HG02642 (cell line): Measurements from ENCODE around the gene B4GAT1.
"Not testable (repeated sequence)": the region's sequence is repeated elsewhere in the genome, so short reads cannot be mapped to it uniquely, and the experiment has no call there.

Source experiments
- ATAC-seq: cut with Tn5 transposase; IDR thresholded peaks from one replicate; pipeline ENCODE4 v1.9.1; 2021; ENCODE audit warnings: mild to moderate bottlenecking; ENCODE audit not compliant: unreplicated experiment, poor library complexity

Gene B4GAT1

DNA sequence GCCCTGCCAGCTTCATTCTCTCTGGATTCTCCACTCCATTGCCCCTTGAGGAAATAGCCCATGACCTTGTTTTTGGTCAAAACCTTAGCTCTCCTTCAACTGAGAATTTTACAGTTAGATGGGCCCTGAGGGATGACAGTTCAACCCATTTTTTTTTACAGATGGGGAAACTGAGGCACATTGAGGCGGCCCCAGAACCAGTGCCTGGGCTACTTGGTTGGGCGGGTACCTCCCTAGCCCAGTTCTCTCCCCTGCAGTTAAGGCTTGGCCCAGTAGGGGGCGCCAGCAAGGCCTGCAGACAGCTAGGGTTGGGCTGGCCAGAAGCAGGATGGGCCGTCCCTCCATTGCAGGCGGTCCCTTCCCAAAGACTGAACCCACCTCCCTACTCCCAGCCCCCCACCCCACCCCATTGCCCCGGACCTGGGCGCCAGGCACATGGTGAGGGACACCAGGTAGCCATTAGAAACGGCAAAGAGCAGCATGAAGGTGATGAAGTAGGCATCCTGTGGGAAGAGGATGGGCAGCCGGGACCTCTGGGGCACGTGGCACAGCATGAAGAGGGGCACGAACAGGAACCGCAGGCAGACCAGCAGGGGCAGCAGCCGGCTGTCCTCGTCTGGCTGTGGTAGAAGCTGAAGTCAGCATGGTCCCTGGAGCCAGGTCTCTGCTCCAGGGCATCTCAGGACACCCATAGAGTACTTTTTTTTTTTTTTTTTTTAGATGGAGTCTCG, 16.5 kb upstream of the B4GAT1 start:
- no peak for ATAC-seq

DNA sequence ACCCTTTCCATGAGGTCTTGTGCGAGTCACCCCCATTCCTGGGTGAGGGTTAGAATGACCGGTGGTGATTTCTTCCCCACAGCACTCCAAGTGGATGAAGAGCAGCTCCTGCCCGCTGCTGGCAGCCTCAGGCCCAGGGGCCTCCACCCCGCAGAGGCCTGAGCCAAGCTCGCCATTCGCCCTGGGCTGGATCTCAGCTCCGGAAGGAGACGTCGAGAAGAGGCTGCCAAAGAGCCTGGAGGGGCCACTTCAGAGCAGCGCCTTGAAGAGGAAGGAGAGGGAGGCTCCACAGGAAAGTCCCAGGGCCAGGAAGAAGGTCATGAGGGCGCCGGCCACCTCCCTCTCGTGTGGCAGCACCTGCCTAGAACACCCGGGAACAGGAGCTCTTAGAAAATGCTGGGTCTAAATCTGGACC, 15.8 kb upstream of the B4GAT1 start:
- ATAC-seq = no peak

DNA sequence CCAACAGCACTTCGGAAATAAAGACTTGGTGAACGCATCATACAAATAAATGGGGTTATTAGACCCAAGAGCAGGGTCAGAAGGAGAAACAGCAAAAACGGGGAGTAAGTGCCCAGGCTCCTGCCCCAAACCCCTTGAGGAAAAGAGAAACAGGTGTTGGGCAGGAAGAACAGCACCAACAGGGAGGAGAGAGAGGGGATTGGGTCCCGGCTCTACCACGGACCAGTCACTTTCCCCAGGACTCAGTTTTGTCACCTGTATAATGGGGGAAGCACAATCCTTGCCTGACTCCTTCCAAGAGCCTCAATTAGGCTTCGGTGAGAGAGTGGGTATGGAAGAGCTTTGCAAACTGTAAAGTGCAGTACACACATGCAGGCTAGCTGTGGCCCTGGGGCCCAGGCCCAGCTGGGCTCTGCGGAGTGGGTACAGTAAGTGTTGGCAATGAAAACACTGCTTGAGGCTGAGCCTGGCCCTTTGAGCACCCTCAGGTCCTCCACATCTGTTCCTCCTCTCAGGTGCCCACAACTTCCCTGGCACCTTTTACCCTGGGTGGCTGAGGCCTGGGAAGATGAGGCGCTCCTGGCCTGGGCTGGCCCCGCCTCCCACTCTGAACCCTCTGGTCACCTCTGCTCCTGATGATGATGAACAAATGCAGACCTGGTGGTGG, 15.2 kb upstream of the B4GAT1 start:
- ATAC-seq = no peak

DNA sequence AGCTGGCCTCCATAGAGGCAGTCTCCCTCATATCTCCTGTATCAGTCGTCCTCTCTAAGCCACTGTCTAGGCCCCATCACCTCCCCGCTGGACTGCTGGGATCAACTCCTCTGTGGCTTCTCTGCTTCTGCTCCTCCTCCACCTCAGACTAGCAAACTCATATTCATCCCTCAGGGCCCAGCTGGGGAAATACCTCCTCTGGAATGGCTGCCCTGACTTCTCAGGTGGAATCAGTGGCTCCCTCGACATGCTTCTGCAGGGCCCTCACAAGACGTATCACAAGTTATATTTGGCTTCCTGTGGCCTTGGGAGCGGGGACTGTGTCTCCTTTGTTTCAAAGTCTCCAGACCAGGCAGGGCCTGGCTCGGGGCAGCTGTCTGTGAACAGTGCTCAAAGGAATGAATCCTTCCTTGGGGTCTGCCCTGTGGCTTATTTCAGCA, 14.1 kb upstream of the B4GAT1 start:
- no peak for ATAC-seq

DNA sequence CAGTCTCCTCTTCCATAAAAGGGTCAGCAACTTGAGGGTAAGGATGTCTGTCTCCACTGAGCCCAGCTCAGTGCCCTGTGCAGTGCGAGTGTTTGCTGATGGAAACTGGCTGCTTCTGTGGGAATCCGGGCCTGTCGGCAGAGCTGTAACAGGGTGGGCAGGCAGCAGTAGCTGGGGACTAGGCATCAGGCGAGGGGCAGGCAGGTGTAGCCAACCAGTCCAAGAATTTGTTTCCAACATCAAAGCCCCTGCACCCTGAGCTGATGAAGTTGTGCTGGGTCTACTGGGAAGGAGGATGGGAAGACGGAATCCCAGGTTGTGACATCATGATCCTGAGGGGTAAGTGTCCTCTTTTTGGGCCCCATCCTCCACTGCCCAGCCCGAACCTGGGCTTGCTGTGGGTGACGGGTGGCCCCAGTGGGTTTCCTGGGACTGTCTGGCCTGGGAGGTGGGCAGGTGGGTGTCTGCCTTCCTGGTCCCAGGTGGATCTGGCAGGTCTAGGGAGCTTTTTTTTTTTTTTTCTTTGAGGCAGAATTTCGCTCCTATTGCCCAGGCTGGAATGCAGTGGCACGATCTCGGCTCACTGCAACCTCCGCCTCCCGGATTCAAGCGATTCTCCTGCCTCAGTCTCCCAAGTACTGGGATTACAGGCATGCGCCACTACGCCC, 13.1 kb upstream of the B4GAT1 start:
- no peak for ATAC-seq

DNA sequence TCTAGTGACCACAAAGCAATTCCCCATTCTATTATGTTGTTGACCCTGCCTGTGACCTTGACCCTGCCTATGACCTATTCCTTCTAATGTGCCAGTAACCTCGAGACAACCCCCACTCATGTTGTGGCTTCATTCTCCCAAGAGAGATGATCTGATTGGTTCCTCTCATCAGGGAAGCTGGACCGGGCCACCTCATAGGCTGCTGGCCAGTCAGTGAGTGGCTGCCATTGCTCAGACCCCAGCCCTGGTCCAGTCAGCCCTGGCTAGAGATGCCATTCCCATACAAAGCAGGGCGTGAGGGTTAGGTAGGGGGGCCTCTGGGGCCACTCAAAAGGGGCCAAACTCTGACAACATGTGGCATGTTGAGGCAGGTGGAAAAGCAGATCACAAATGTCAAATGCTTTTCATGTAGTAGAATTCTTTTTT, 12.2 kb upstream of the B4GAT1 start:
- ATAC-seq = no peak

DNA sequence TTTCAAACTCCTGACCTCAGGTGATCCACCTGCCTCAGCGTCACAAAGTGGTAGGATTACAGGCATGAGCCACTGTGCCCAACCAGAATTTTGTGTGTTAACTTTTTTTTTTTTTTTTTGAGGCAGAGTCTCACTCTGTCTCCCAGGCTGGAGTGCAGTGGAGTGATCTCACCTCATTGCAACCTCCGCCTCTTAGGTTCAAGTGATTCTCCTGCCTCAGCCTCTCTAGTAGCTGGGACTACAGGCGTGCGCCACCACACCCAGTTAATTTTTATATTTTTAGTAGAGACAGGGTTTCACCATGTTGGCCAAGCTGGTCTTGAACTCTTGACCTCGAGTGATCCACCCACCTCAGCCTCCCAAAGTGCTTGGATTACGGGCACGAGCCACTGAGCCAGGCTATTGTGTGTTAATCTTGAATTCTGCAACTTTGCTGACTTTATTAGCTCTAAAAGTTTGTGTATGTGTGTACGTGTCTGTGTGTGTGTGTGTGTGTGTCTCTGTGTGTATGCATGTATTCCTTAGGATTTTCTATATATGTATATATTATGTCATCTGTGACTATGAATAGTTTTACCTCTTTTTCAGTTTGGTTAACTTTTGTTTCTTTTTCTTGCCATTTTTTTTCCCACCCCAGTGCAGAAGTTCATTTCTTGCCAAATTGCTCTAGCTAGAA, 3.3 kb upstream of the B4GAT1 start:
- ATAC-seq = not testable (repeated sequence)

DNA sequence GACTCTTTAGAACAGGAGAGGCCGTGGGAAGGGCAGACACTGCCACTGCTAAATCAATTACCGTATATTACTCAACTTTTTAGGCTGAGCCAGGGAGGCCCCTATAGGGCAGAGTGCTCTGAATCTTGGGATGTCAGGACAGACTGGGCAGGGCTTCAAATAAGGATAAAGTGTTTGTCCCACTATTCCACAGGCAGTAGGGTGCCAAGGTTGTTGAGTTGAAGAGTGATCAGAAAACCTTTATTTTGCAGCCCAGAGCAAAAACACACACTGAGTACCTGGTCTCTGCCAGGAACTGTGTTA, 1.6 kb upstream of the B4GAT1 start:
- no peak for ATAC-seq

DNA sequence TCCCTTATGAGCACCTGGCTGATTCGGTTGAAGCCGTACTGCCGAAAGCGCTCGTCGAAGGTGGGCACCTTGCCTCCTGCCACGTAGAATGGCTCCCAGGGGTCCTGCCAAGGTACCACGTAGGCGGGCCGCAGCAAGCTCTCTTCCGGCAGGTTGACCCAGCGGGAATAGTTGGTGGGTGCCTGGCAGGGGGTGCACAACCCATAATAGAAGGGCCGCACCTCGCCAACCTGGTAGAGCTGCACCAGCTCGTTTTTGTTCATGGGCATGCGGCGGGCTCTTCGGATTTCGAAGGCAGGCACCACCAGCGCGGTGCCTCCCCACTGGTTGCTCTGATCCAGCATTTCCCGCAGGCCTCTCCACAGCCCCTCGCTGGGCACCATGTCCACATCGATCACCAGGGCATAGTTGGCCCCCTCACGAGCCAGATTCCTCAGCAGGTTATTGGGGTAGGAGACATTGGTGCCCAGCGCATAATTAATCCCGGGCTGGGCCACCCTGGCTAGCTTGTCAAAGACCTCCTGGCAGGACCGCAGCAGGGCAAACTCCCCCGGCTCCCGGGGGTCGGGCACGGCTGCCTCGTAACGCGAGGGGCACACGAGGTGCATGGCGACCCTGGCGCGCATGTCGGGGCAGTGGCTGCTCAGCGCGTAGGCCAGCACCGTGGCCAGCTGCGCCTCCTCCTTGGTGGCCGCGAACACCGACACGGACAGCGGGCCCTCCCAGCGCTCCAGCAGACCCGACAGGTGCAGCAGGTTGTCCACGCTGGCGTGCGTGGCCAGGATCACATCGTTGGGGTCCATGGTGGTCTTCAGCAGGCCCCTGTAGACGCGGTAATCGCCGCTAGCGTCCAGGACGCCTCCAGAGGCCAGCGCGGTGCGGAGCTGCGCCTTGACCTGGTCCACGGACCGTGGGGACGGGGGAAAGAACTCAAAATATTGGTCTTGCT, 679 bp downstream of the B4GAT1 start:
- ATAC-seq = no peak

DNA sequence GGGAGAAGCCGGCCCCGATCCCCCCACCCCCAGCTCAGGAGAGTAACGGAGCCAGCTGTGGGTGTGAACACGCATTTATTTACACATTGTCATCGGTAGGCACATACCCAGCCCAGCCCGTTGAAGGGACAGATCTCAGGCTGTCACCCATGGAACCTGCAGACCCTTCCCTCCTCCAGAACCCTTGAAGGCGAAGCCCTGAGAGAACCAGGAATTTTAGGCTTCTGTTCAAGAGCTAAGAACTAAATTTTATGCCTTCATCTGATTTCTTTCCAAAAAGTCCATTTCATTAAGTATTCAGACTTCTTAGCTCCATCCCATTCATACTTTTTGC, 2.1 kb downstream of the B4GAT1 start:
- no peak for ATAC-seq

DNA sequence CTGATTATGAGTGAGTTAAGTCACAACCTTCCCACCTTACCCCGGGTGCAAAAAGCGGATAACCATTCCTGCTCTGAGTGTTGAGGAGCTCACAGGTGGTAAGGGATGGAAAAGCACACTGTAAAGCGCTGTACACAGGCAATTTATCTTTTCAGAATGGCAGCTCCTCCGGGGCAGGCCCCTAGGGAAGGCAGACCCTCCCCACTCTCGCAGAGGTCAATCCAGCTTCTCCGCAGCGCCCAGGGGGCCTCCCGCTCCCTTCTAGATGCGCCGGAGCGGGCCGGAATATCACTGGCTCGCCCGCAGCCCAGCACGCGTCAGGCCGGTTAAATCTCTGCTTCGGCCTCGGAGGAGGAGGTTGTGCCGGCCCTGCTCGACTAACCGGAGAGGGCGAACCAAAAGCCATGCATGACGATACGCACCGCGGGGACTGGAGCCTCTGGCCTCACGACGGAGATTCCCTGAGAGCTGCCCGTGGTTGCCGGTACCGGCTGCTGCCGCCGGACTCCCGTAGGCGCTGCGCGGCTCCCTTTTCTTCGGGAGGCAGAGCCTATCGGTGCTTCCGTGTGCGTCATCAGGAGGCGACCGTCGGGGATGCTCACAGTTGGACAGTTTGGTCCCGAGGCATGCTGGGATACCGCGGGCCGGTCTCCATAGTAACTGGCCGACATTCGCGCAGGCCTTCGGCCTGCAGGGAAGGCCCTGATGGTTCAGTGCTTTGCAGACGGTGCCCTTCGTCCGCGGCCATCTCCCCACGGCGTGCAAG, 2.7 kb downstream of the B4GAT1 start, which contains the start of gene BRMS1:
Gene BRMS1, minus strand, starts transcription at position 555 of the 766 bp plus-strand sequence. CDS start 2,870 bp downstream, outside the sequence.
- peak; percentile 70 for ATAC-seq

DNA sequence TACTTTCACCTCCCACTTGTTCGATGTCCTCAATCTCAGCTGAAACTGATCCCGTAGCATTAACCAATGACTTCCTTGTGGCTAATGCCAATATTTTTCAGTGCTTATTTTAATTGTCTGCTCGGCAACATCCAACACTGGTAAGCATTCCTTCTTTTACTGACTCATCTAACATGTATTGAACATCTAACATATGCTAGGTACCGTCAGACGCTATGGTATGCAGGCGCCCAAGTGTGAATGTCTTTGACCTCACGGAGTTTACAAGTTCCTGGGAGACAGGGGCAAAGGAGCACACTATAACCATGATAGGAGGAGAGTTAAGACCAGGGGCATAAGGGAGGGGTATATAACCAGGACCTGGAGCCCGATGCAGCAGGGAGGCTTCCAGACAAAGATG, 4.3 kb downstream of the B4GAT1 start:
- no peak for ATAC-seq

DNA sequence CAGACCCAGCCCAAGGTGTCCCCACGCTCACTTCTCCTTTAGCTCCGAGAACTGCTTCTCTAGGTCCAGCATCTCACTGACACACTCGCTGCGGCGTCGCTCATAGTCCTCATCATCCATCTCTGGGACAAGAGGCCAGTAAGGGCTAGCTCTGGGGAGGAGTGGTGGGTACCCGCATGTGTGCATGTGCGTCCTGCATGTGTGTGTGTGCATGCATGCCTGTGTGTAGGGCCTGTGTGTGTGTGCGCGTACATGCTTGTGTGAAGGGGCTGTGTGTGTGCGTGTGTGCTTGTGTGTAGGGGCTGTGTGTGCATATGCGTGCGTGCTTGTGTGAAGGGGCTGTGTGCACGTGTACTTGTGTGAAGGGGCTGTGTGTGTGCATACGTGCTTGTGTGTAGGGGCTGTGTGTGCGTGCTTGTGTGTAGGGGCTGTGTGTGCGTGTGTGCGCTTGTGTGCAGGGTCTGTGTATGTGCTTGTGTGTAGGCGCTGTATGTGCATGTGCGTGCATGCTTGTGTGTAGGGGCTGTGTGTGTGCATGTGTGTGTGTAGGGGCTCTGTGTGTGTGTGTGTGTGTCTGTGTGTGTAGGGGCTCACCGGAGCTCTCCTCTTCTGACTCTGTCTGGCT, 5.8 kb downstream of the B4GAT1 start:
- no peak for ATAC-seq

DNA sequence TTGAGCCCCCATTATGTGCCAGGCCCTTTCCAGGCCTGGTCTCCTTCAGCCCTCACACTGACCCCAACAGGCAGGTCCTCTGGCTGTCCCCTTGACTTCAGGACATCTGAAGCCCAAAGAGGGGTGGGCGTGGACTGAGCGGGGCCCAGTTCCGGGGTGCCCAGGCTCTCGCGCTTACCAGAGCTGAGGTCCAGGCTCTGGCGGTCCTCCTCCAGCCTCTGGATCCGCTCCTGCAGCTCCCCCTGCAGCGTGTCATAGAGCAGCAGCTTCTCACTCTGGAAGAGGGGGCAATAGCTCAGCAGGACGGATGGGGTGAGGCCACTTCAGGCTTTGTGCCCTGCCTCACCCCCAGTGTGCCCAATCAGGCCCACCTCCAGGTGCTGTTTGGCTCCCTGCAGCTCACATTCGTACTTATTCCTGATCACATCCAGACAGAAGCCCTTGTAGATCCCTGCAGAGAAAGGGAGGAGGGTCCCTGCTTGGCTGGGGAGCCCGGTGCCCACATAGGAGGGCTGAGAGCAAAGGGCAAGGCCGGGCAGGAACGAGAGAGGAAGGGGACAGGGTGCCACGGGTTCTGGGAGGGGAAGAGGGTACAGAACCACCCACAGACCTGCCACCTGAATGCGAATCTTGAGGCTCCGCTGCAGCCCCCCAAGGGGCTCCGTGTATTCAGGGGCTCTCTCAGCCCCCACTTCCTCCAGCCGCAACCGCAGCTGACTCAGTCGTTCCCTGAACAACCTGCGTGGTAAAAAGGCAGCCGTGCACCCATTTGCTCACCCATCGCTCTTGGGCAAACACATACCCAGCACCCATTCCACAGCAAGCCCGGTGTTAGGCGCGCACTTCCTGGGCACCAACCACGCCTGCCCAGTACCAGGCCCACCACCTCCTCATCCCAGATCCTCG, 6.6 kb downstream of the B4GAT1 start:
- ATAC-seq = no peak

DNA sequence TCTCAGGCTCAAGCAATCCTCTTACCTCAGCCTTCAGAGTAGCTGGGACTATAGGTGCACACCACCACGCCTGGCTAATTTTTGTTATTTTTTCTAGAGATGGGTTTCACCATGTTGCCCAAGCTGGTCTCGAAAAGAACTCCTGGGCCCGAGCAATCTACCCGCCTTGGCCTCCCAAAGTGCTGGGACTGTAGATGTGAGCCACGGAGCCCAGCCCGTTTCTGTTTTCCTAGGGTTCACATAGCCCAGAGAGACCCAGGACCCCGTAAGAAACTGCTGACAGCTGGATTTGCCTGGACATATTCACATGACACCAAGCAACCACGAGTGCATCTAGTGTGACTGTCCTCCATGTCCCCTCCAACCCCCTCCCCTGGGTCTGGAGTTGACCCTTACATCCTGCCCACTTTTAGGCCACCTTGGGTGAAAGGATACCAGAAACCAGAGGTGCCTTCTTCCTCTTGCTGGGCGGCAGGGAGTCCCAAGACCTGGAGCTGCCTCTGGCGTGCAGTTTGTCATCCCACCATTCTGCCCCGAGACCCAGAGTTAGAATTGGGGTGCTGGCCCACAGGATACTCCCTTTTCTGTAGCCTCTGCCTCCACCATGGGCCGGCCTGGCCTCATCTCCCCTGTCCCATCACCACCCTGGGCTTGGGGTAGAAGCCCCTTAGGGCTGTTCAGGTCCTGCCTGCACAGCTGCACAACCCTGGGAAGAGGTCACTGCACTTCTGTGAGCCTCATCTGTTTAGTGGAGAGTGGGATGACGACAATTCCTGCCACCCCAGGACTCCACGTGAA, 7.5 kb downstream of the B4GAT1 start:
- ATAC-seq = no peak

DNA sequence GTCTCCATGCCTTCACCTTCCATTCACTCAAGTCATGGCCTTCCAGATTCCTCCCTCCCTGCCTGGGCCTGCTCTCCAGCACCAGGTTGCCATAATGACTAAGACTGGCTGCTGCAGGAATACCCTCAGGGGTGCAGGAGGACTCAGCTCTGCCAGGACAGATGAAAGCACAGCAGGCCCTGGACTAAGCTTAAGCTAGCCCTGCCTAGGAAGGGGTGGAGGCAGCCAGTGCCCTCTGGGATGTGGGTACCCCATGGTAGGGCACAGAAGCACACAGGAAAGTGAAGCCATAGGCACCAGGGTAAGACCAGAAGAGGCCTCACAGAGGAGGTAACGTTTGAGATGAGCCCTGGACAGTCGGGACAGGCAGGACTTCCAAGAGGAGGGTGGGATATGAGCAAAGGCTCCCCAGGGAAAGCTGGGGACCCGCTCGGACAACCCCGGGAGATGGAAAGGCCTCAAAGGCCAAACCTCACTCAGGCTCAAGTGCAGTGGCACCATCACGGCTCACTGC, 8.2 kb downstream of the B4GAT1 start:
- no peak for ATAC-seq
